GM12872 (cell line): ENCODE measurements around the gene GSTCD.

Source experiments
- CTCF ChIP-seq: IDR thresholded peaks from 3 replicates; pipeline ENCODE4 v1.5.1; 2011; ENCODE audit warnings: low read depth, mild to moderate bottlenecking, low read length, moderate library complexity; ENCODE audit not compliant: insufficient read depth

GSTCD gene

GRCh38 chr4:105887508-105887907 lies 178.9 kb downstream of the GSTCD start:
- TF ChIP-seq CTCF, result no peak

GRCh38 chr4:105894660-105895582 lies 186.3 kb downstream of the GSTCD start, which contains the start of gene NPNT:
NPNT (plus strand) TSS chr4:105895471; CDS start chr4:105895653, 182 bp downstream.
- no peak for TF ChIP-seq CTCF

GRCh38 chr4:105895583-105896460 lies 187.2 kb downstream of the GSTCD start:
- TF ChIP-seq CTCF, result no peak

- no peak for TF ChIP-seq CTCF
Observed at GRCh38 chr4:105896461-105896942, 187.9 kb downstream of the GSTCD start.
